ENCODE results near the gene HYAL3. TPM values are rescaled to one million over a fixed set of nuclear protein-coding genes. Genes with fewer than 3 reads are reported as not detected.

Gene HYAL3
- total and polyA plus RNA-seq, 10 donors, result 0.73 to 3.8 (median 2.5) TPM

DNA sequence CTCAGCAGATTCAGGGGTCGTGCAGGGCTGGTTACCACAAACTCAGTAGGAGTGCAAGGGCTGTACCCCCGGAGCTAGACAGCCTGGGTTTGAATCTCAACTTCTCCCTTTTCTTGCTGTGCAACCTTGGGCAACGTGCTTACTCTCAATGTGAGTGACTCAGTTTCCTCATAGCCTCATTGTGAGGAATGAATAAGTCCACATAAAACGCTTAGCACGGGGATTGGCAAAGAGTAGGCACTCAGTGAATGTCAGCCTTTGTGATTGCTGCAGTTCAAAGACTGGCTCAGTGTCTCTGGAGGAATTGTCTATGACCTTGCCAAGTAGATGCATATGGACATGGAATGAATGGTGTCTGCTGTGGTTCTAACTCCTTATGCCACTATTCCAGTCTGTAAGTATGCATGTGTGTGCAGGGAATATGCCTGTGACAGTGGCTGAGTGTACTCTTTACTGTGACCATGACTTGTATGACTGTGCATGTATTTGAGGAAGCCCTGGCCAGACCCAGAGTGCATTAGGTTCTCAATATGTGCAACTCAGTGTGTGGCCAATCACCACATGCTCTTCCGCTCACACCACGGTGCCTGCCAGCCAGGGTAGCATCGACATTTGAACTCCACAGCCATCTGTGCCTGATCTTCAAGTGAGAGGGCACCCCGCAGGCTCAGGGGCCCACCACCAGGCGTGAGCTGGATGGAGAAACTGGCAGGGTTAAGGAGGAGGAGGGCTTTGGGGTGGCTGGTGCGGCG lies 900 bp upstream of the HYAL3 start:
- Histone ChIP-seq H3K27me3 (replicated peaks in 1 of 7) (no peaks in the 10 kb centered on the region), H3K9me3 (no peaks in the 10 kb centered on the region), H3K27ac (peak overlapping the region; percentile 31 to 98 (median 94)), H3K36me3 (peaks cover 0 to 10% (median 0%) of the 10 kb centered on the region in 6 donors), H3K4me3 (peak overlapping the region in 7 of 8 donors; percentile 27 to 90 (median 61)), H3K4me1 (peaks cover 18 to 74% (median 47%) of the 10 kb centered on the region in 6 donors)
- DNase-seq, result peak; percentile 87
- WGBS, 5 donors, result 34 to 46% (median 38%) methylated on average over 11 to 12 of the region's 12 CpGs
- intact Hi-C loops (cut with DNase I; ENCODE audit: low total_unique reads), result no loop called here
- TF ChIP-seq POLR2AphosphoS5 (IDR thresholded peaks at IDR 0.05), result peak in 2 of 3 donors; percentile 76
- peak in 1 of 3 donors; percentile 33 for TF ChIP-seq POLR2A (IDR thresholded peaks at IDR 0.05)
- TF ChIP-seq, protein P1, sequence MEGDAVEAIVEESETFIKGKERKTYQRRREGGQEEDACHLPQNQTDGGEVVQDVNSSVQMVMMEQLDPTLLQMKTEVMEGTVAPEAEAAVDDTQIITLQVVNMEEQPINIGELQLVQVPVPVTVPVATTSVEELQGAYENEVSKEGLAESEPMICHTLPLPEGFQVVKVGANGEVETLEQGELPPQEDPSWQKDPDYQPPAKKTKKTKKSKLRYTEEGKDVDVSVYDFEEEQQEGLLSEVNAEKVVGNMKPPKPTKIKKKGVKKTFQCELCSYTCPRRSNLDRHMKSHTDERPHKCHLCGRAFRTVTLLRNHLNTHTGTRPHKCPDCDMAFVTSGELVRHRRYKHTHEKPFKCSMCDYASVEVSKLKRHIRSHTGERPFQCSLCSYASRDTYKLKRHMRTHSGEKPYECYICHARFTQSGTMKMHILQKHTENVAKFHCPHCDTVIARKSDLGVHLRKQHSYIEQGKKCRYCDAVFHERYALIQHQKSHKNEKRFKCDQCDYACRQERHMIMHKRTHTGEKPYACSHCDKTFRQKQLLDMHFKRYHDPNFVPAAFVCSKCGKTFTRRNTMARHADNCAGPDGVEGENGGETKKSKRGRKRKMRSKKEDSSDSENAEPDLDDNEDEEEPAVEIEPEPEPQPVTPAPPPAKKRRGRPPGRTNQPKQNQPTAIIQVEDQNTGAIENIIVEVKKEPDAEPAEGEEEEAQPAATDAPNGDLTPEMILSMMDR (IDR thresholded peaks at IDR 0.05 in 8 of 11, conservative IDR thresholded peaks at IDR 0.05 in 3 of 11), result peak in 1 of 11 experiments; percentile 18

DNA sequence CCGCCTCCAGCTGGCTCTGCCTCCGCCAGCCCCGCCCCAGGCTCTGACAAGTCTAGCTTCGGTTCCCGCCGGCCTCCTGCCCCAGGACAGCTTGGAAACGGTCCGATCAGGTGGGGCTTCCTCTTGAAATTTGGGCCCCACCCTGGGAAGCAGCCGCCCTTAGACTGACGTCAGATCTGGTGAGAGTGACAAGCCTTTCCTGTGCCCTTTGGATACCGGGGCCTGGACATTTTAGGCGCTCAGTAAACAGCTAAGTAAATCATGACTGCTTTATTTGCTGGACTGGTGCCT lies 378 bp upstream of the HYAL3 start:
- peaks cover 18 to 69% (median 44%) of the 10 kb centered on the region in 6 donors for H3K4me1 ChIP-seq
- 1 to 3% (median 2%) methylated on average over 4 to 12 of the region's 12 CpGs for WGBS, 5 donors
- H3K27ac ChIP-seq, result peak overlapping the region; percentile 31 to 98 (median 94)
- peak overlapping the region in 7 of 8 donors; percentile 27 to 90 (median 61) for H3K4me3 ChIP-seq
- no peaks in the 10 kb centered on the region for H3K27me3 ChIP-seq (replicated peaks in 1 of 7)
- peaks cover 0 to 10% (median 0%) of the 10 kb centered on the region in 6 donors for H3K36me3 ChIP-seq
- no peaks in the 10 kb centered on the region for H3K9me3 ChIP-seq
- TF ChIP-seq, protein P1 (IDR thresholded peaks at IDR 0.05 in 8 of 11, conservative IDR thresholded peaks at IDR 0.05 in 3 of 11), result no peak
- TF ChIP-seq POLR2A (IDR thresholded peaks at IDR 0.05), result peak in 1 of 3 donors; percentile 23
- DNase-seq, result no peak
- intact Hi-C loops (cut with DNase I; ENCODE audit: low total_unique reads), result no loop called here

DNA sequence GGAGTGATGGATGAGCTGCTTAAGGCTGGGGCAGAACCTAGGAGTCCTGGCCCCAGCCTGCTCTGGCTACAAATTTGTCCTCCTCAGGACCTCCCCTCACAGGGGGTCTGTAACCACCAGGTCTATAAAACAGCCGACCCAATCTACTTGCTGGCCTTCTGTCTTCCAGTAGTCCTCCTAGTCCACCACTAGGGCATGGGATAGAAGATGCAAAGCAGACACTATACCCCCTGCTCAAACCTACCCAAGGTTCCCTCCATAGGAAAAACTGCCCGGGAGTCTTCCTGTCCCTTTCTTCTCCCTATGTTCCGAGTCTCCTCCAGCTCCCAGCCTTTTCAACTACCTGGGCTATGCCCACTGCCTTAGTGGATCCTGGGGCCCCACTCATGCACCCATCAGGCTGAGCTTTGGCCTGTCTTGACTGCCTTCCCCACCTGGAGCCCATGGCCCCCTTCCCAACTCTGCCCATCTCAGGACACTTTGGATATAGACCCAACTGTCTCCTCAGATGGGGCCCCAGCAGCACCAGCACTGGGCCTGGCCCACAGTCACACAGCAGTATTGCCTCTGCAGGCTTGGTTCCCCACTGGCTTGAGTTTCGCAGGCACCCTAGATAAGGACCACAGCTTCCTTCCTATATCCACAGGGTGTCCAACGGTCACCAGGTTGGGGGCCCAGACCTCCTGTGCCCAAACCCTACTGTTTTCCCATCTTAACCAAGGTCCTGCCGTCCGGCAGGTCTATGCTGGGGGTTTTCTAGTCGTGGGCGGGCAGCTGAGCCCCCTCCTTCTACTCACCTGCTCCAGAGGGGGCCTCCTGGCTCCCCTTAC lies 1.1 kb downstream of the HYAL3 start:
- Histone ChIP-seq H3K27ac (peak overlapping the region; percentile 84 to 98 (median 94)), H3K4me3 (peak overlapping the region; percentile 47 to 90 (median 60)), H3K9me3 (no peaks in the 10 kb centered on the region), H3K36me3 (peaks cover 0 to 10% (median 0%) of the 10 kb centered on the region in 6 donors), H3K27me3 (replicated peaks in 1 of 7) (no peaks in the 10 kb centered on the region), H3K4me1 (peaks cover 19 to 60% (median 41%) of the 10 kb centered on the region in 6 donors)
- DNase-seq, result peak; percentile 87
- WGBS, 5 donors, result 22 to 42% (median 32%) methylated on average over 9 of the region's 9 CpGs
- intact Hi-C loops (cut with DNase I; ENCODE audit: low total_unique reads), result no loop called here
- no peak for TF ChIP-seq POLR2A (IDR thresholded peaks at IDR 0.05)
- TF ChIP-seq, protein P1 (IDR thresholded peaks at IDR 0.05 in 8 of 11, conservative IDR thresholded peaks at IDR 0.05 in 3 of 11), result no peak

DNA sequence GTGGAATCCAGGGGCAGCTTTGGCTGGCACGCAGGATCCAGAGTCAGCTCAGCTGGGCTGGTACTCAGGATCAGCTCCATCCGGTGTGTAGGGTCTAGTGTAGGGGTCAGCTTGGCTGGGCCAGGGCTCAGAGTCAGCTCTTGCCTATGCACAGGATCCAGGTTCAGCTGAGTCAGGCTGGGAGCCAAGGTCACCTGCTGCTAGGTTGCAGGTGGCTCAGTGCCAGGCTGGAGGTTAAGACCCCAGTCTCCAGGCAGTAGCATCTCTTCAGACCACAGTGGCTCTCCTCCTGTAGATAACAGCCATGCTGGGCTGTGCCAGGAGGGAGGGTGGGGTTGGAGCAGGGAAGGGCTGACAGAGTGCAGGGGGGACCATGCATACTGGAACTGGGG lies 1.8 kb downstream of the HYAL3 start:
- Histone ChIP-seq H3K36me3 (peaks cover 0 to 10% (median 0%) of the 10 kb centered on the region in 6 donors), H3K4me3 (peak overlapping the region in 1 of 8 donors; percentile 90), H3K27ac (peak overlapping the region in 4 of 8 donors; percentile 90 to 98 (median 96)), H3K27me3 (replicated peaks in 1 of 7) (no peaks in the 10 kb centered on the region), H3K9me3 (no peaks in the 10 kb centered on the region), H3K4me1 (peaks cover 23 to 61% (median 44%) of the 10 kb centered on the region in 6 donors)
- TF ChIP-seq POLR2AphosphoS5 (IDR thresholded peaks at IDR 0.05) (no peak), POLR2A (IDR thresholded peaks at IDR 0.05) (no peak)
- TF ChIP-seq, protein P1 (IDR thresholded peaks at IDR 0.05 in 8 of 11, conservative IDR thresholded peaks at IDR 0.05 in 3 of 11), result no peak
- intact Hi-C loops (cut with DNase I; ENCODE audit: low total_unique reads), result no loop called here
- WGBS, 5 donors, result 80 to 93% (median 85%) methylated on average over 1 to 2 of the region's 2 CpGs; no CpG with 5 or more reads in 1 of the 5 donors
- peak; percentile 81 for DNase-seq
